ENCODE data around the gene TSC22D3.

DNA sequence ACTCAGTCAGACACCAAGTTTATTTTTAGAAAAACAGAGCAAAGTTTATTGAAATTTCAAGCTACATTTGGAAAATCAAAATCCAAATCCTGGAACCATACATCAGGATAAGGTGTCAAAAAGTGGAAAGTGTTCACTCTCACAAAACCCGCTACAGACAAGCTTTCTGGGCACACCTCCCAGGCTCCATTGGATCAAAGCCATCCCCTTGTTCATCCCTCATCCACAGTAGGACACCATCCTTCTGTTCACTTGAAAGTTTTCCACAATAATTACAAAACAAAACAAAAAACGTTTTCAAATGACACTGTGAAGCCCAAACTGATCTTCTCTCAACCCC, 62.4 kb downstream of the TSC22D3 start:
- TF ChIP-seq EZH2 (IDR thresholded peaks at IDR 0.05) (no peak), POLR2AphosphoS5 (IDR thresholded peaks at IDR 0.05; ENCODE audit: borderline replicate concordance, low read depth, low read length) (no peak), FOXP2 (optimal IDR thresholded peaks at IDR 0.05; ENCODE audit: control extremely low read depth, extremely low read length, insufficient read depth) (no peak)

Data from SK-N-MC (cell line).